ENCODE data around the gene ADARB2.
"Not testable (repeated sequence)": the region's sequence is repeated elsewhere in the genome, so short reads cannot be mapped to it uniquely, and the experiment has no call there.

Gene ADARB2

DNA sequence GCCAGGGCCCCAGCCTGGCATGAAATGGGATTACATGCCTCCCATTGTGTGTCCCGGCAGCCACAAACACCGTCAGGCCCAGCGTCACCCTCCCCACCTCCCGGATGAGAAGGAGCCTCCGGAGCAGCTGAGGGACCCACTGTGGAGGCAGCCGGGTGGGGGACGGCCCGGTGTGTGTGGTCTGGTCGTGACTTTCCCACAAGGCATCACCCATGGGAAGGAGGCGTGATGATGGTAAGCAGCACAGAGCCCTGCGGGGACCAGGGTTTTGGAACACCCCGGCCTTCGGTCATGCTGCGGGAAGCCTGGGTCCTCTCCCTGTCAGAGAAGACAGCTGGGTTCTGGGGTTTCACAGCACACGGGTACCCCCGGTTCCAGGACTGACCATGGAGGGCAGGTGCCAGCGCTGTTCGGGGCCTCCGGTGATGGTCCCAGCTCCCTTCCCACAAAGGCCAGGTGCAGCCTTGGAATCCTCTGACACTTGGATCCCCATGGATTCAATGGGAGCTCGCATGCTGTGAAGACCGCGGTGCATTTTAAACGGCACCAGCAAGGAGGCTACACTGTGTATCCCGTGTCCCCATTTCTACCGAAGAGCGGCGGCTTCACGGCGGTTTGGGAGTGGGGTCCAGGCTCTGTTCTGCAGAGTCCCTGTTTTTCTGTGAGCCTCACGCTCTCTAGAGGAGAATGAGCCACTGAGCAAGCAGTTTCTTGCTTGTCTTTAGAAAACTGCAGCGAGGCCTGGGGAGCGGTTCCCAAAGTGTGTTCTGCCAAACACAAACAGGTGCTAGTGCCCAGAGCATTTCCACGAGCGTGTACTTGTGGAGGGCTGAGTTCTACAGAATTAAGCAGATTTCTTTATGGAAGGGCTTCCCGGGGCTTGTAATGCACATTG, 336.0 kb downstream of the ADARB2 start:
- no peak for DNase-seq

DNA sequence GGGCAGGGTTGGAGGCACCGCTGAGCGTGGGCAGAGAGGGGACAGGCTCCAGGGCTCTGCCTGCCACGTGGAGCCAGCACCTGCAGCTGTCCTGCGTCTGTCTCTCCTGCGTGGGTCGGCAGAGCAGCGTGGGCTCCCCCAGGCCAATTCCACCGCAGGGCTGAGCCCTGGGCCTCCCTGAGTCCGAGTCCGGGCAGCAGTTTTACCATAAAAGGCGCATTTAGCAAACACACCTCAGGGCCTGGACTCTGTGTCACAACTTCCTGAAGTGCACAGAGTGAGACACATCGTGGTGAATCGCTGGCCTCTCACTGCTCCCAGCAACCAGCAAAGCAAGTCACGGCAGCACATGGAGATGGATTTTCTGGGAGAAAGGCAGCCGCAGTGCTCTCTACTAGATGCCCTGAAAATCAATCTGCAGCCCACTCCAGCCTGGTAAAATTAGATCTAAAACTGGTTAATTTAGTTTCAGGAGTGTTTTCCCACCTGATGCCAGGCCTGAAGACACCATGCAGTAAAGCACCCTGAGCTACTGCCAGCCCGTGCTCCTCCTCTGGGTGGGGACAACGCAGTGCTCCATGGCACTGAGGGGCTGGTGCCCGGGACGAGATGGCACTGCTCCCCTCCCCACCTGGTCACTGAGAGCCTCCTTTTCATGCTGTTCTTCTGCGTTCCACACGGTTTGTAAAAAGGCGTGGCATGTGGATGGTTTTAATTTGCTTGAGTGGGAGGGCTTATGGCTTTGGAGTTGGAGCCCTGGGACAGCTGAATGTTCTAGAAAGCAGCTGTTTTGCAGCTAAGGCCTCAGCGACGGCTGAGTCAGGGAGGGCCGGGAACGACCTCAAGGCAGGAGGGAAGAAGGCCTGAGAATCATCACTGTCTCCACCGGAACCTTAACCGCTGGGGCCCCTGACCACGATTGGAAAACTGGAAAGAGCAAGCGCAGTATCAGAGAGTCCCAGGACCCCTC, 336.9 kb downstream of the ADARB2 start:
- no peak for DNase-seq

DNA sequence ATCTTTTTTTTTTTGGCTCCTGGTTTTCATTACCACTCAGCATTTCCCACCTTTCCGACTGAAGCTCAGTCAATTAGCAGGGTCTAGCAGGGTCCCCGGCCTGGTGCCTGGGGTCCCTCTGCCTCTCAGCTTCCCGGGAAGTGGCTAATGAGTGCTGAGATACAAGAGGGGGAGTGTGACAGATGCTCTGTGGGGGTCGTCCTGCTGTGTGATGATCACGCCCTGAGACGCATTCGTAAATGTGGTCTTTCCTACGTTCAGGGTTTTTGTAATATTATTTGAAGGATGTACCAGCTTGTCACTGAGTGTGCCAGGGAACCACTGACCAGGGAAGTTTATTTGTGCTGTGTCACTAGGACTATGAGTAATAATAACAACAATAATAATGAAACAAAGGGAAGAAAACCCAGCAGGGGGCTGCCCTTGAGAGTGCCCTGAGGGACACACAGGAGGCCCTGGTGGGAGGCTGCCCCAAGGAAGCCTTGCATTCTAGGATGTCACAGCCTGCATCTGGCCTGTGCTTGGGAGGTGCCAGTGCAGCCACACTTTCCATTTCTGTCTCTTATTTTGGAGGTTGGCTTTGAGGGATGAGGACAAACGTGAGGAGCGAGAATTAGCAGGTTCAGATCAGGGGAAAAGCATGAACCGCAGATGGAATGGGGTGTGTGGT, 337.8 kb downstream of the ADARB2 start:
- no peak for DNase-seq

DNA sequence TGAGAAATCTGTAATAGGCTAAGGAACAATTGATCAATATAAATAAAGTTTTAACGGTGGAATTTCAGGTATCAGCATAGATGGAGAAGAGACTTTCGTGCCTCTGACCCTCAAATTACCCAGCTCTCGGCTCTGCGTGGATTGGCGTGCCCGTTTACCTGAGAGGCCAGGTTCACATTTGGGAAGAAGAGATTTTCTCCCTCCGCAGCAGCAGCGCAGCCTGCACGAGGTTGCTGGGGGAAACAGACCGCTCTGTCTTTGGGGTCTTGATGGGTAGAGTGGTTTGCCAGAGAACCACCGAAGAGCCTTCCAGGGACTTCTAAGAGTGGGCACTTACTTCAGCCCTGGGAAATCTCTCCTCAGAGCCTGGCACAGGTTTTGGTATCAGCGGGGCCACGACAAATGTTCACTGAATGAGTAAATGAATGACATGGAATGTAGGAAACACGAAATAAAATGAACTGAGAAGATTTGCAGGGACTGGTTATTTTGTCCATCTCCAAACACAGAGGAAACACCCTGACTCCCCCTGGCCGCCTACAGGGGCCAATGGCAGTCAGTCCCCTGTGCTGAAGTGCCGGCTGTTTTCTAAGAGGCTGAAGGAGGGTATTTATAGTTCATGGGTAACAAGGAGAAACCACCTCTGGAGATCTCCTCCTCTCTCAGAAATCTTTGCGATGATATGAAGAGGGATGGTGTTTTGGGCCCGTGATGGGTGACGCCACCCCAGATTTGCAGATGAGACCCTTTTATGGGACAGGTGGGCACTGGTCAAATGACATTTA, 338.5 kb downstream of the ADARB2 start:
- no peak for DNase-seq

DNA sequence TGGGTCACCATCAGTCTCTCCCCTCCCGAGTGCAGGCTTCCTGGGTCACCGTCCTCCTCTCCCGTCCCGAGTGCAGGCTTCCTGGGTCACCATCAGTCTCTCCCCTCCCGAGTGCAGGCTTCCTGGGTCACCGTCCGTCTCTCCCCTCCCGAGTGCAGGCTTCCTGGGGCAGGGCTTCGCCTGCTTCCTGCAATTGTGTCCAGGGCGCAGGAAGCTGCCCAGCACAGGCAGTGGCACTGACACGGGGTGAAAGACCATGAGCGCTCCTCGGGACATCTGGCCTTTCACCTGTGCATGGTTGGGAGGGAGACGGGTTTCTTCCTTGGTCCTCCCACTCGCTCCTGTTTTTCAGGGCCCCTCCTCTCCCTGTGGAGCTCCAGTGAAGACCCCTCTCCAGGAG, 339.2 kb downstream of the ADARB2 start:
- DNase-seq = not testable (repeated sequence)

DNA sequence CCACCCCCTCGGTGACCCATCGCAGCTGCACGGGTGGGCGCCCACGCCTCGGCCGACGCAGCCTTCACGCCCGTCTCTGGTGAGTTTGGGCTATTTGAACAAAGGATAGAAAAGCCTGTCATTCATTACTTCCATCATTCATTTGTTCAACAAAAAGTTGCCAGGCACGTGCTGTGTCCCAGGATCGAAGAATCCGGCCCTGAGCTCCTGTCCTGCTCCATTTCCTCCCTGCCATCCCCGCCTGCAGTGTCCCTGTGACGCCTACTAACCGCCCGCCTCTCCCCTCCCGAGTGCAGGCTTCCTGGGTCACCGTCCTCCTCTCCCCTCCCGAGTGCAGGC, 341.1 kb downstream of the ADARB2 start:
- DNase-seq = no peak

DNA sequence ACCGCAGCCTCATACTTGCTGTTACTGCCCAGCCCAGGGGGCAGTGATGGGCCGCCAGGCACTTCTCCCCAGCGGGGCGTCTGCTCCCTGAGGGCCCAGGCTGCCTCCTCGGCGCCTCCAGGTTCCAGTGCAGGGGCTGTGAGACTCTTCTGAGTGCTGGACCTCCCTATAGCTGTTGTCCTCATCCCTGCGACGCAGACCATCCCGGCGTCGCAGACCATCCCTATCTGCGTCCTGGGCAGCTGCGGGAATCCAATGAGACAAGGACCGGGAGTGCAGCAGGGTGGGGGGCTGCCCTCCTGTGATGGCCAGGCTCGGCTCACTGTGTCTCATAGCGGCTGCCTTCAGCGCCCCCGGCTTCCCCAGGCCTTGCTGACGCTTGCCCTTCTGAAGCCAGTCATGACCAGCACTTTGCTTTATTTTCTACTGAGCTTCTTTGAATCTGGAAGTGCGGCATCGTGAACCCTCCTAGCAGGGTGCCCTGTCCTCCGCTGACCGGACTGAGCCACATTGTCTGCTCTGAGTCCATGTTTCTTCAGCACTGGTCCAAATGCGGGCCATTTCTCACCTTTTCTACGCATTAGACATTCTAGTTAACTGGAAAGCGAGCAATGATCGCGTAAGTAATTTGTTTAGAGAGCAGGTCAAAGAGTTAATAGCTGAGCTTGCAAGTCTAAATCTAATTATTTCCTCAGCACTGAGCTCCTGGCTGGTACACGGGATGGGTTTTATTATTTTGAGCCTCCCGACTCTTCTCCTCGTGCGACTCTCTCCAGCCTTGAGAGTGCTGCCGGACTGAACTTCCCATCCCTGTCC, 341.6 kb downstream of the ADARB2 start:
- no peak for DNase-seq

DNA sequence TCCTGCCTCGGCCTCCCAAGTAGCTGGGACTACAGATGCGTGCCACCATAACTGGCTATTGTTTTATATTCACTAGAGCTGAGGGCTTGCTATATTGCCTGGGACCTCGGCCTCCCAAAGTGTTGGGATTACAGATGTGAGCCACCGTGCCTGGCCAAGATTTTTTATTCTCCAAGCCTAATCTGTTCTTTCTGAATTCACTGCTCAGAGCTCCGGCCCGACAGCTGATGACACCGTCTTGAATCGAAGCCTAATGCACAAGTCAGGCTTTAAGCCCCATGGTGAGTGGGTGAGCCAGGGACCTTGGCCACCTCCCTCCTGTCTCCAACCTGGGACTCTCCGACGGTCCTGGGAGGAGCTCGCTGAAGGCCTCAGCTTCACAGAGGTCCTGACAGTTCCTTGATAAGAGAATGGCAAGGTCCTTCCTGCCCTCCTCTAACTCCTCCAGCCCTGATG, 342.3 kb downstream of the ADARB2 start:
- DNase-seq = no peak

DNA sequence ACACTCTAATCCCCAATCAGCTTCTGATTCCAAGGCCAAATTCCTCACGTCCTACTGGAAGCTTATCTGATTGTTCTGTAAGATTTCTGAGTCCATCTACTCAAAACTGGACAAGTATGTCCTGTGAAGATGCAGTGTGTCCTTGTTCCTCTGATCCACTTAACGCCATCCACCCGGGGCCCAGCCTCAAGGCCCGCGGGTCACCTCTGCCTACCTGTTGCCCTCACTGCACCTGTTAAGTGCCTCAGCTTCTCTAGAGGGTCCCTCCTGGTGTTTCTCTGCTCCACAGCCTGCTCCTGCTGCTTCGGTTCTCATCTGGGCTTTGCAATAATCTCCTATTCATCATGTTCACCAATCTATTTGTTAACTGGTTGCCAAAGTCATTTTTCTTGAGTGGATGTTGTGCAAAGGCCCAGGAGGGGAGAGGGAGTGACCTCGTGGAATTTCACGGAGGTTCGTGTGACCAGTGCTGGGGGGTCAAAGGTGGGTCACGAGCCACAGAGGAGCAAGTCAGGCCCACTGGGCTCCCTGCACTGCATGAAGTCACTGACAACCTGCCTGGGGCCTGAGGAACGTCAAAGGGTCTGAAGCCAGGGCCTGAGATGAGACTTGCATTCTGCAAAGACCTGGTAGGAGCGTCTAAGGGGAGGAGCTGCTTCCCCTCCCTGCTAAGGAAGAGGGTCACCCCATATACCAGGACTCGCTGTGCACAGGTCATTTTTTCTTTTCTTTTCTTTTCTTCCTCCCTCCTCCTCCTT, 343.0 kb downstream of the ADARB2 start:
- no peak for DNase-seq

DNA sequence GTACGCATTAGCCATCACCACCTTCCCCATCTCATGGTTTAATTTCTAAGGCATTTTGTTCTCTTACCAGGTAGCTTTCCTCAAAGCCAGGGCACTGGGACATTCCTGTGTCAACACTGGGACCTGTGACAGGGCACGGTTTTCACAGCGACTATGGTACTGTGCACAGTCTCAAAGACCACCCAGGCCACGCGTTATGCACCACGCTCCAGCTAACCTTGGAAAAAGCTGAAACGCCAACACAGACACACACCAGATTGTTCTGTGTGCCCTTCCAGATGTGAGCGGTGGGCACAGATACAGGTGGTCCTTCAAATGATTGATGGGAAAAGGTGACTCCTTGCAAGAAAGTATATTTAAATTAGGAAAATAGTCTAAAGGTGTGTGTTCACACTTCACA, 343.8 kb downstream of the ADARB2 start:
- DNase-seq = no peak

DNA sequence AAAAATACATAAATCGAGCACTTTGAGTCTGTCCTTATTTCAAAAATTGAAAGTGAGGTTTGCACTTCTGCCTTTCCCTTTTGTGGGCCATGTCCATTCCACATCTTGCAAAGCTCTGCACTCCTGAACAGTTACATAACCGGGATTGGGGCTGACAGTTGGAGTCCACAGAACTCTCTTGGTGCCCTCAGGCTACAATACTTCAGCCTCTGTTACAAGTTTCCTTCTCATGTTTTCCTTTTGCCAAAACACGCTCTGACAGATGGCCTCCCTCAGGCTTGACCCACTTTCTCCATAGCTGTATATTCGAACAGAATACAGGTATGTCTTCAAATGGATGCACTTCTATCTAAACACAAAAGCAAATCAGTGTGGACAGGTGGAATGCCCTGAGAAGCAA, 345.2 kb downstream of the ADARB2 start:
- DNase-seq = no peak

DNA sequence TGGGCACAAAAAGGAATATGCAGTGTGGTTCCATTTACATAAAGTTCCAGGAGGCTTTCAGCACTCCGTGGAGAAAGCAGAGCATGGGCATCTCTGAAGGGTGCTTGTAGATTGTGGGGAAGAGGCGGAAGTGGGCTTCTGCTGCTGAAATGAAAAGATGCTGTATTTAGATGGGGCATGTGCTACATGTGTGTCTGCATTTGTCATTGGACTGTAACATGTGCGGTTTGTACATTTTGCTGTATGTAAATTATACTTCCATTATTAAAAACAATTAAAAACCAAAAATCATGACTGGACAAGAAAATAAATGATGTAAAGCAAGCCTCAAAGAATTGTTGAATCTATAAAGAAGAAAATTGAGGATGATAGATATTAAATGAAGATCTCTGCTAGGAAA, 347.1 kb downstream of the ADARB2 start:
- no peak for DNase-seq

DNA sequence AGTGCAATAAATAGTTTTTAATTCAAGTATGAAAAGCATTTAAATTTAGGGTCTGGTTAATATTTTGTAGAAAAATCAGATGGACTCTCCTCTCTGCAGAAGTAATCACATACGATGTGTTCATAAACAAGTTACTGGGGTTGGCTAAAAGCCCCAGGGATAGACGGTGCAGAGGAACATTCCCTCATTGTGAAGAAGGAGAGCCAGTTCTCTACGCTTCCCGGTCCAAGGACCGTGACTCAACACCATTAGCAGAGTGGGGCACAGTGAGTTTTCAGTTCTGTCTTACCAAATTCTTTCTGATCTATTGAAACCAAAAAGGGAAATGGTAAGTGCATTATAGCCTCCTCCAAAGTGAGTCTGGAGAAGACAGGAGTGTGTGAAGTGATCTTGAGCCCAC, 353.3 kb downstream of the ADARB2 start:
- DNase-seq = no peak

DNA sequence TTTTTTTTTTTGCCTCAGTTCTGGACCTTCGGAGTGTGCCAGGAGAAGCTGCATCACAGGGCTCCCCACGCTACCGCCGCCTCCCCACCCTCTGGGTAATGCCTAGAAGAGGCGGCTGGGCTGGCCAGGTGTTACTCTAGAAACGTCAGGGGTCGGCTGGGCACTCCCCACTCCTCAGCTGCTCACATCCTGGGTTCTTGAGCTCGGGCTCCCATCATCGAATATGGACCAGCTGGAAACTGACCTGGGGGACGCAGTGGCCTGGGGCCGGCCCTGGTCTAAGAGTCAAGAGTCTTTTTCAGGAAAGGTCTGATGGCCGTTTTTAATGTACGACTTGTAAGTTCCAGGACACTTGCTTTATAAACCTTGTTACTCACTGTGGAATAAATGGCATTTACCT, 354.6 kb downstream of the ADARB2 start:
- no peak for DNase-seq

DNA sequence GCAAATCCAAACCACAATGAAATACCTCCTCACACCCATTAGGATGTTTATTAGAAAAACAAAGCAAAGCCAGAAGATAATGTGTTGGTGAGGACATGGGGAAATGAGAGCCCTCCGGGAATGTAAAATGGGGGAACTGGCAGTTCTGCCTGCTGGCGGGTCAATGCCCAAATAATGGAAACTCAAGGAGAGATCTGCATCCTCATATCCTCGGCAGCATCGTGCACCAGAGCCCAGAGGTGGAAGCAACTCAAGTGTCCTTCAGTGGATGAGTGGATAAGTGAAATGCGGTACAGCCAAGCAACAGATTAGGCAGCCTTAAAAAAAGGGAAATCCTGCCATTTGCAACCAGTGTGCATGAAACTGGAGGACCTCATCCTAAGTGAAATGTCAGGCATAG, 356.0 kb downstream of the ADARB2 start:
- DNase-seq = no peak

DNA sequence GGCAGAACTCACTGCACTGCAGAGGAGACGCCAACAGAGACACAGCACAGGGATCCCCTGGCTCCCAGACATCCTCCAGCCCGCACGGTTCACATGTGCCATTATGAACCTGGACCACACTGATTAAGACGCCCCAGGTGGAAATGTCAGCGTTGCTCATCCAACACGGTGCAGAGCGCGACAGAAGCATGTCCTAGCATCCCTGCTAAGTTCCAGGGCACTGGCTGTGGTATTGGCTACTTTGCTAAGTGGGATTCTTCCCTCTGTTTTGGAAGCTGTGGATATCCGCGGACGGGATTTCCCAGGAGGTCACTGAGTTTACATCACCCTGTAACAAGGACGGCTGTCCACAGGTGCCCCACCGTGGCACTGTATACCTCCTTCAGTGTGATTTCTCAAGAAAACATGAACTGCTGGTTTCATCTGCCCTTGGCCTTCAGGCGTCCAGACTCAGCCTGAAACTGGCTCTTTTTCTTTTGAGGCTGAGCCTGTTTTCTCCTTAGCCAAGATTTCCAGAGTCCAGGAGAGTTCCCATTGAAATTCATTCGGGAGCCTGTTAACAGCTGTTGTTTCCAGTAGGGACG, 357.1 kb downstream of the ADARB2 start:
- DNase-seq = no peak

DNA sequence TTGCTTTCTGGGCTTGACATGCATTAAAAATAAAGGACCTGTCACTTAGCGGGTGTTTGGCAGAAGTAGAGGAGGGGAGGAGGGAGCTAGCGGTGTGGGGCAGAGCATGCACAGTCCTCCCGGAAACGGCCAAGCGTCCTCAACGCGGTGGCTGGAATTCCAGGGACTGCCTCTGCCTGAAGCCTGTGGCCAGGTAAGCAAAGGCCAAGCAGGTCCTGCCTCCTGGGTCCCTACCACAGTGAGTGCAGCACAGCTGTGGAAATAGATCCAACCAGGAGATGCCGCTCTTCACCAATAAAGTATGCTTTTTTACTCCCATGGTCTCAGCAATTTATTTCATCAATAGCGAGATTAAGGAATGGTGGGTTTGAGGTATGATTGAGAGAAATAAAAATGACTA, 357.7 kb downstream of the ADARB2 start:
- DNase-seq = no peak

DNA sequence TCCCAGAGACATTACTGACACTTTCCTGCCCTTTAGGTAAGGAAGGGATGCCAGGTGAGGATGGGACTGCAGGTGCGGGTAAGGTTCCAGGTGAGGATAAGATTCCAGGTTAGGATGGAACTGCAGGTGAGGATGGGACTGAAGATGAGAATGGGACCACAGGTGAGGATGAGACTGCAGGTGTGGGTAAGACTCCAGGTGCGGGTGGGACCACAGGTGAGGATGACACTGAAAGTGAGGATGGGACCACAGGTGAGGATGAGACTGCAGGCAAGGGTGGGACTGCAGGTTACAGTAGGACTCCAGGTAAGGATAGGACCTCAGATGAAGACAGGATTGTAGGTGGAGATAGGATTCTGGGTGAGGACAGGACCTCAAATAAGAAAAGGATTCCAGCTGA, 358.9 kb downstream of the ADARB2 start:
- DNase-seq = no peak

DNA sequence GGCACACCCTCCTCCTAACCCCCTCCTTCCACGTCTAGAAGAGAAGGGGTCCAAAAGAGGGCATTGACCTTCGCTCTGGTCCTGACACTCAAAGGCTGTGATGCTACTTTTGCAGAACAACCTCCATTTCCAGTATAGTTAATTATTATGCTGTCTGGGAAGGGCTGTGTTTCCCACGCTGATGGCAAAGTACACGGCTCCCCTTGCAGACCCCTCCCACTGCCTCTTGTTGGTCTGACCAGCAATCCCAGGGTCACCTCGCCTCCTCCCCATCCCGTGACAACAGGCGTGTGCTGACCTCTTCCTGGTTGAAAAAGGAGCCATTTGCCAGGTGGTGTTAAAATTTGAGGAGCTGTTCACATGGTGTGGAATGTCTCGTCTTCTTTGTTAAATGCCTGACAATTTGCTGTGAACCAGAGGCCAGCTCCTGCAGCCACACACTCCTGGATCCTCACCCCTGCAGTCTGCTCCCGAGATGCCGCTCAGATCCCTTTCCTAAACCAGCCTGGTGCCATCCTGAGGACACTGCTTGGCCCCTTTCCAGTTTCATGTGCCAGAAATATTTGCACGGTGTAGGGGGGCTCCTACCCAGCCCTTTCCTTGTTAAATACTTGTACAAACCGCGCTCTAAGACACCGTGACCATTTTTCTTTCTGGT, 359.5 kb downstream of the ADARB2 start:
- DNase-seq = no peak

DNA sequence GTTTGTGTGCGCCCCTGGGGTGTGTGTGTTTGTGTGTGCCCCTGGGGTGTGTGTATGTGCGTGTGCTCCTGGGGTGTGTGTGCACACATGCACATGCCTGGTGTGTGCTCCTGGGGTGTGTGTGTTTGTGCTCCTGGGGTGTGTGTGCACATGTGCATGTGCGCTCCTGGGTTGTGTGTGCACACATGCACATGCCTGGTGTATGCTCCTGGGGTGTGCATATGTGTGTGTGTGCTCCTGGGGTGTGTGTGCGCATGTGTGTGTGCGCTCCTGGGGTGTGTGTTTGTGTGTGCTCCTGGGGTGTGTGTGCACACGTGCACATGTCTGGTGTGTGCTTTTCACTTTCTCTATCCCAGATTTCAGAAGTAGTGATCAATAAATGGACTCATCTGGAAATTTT, 360.1 kb downstream of the ADARB2 start:
- DNase-seq = no peak

All from NCI-H1105 treated with DMSO at 0.1 percent for 48 hours (cell line).